Measurements from ENCODE around the gene PNKD.

DNA sequence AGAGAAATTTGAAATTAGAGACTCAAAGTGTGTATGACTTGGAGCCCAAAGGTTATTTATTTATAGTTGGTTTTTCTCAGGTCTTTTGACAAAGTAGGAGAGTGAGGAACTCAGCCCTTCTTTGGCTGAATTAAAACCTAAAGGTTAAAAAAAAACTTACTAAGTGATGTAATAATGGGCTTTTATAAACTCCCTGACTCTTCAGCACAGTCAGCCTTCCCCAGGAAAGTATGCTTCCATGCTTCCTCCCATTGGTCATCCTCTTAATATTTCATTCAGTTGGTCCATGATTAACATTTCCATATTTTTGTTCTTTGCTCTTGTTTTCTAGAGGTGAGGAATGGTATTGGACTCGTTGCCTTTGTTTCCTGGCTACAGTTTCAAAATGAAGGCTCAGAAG lies 46.1 kb upstream of the PNKD start:
- no peak for TF ChIP-seq CTCF (IDR thresholded peaks at IDR 0.05)
- TF ChIP-seq EZH2phosphoT487 (IDR thresholded peaks at IDR 0.05) = no peak
- TF ChIP-seq EZH2 (IDR thresholded peaks at IDR 0.05) = no peak

Data from neural progenitor cell (in vitro differentiated cells).